Measurements from ENCODE around the gene TUBG2.
"Not testable (repeated sequence)": the region's sequence is repeated elsewhere in the genome, so short reads cannot be mapped to it uniquely, and the experiment has no call there.

Gene TUBG2

DNA sequence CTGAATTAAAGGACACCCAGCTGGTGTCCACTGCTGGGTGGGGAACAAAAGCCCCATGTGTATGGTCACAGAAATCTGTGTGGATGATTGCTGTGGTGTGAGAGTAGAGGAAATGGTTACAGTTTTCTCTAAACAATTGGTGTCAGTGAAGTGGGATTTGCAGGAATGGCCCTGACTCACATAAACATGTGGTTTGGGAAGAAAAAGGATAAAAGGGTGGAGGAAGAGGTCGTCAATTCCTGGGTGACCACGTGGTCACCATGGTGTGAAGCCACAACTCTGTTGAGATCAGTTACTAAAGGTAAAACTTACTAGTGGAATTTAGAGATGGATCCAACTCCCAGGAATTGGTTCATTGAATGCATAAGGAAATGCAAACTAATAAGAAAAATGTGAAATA lies 3.6 kb upstream of the TUBG2 start:
- no peak for DNase-seq

DNA sequence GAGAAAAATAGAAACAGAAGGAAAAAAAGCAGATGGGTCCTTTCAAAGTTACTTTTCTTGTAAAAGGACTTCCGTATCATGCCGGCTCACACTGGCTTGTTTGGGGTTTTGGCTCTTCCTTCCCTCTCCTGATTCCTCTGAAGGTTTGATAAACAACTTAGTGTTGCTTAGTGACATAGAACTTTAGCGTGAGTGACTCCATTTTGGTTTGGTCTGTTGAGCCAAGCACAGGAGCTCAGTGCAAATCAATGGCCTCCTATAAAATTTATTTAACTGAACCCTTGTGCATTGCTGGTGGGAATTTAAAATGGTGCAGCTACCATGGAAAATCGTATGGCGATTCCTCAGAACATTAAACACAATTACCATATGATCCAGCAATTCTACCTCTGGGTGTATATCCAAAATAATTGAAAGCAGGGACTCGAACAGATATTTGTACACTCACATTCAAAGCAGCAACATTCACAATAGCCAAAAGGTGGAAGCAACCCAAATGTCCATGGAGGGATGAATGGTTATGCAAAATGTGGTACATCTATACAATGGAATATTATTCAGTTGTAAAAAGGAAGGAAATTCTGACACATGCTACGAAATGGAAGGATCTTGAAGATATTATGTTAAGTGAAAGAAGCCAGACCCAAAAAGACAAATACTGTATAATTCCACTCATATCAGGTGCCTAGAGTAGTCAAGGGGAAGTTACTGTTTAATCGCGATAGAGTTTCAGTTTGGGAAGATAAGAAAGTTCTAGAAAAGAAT lies 1.1 kb upstream of the TUBG2 start:
- DNase-seq = no peak

DNA sequence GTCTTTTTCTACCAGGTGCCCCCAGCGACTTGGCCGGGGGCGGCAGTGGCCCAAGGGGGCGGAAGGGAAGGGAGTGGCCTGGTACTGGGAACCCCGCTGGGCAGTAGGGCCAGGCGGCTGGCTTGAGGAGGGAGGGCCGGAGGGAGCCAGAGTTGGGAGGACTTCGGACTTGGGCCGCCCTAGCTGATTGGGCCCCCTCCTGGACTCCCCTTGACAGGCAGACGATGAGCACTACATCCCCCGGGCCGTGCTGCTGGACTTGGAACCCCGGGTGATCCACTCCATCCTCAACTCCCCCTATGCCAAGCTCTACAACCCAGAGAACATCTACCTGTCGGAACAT lies 819 bp downstream of the TUBG2 start:
- DNase-seq = not testable (repeated sequence)

DNA sequence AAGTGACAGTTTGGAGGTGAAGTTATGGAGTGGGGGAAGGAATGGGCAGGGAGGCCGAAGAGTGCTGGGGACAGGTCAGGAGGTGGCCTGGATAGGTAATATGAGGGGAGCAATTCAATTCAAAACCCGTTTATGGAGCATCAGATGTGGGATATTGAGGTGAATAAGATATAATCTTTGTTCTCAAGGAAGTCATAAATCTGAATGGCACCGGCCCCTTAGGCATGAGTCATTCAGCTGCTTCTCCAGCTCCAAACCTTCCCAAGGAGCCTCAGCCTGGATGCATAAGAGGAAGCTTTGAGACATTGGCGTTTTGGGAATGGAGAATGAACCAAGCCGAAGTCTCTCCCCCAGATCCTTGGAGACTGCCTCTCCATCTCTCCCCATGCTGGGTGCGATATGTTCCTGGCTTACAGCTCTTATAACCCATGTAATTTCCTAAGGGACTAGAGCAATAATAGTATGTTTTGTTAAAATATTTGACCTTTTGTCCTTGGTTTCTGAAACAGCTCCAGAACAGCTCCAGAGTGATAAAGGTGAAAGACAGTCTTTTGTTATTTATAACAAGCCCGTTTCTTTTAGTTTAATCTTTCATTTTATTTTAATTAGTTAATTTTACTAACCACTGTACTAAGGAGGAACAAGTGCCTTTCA lies 1.7 kb downstream of the TUBG2 start:
- no peak for DNase-seq

DNA sequence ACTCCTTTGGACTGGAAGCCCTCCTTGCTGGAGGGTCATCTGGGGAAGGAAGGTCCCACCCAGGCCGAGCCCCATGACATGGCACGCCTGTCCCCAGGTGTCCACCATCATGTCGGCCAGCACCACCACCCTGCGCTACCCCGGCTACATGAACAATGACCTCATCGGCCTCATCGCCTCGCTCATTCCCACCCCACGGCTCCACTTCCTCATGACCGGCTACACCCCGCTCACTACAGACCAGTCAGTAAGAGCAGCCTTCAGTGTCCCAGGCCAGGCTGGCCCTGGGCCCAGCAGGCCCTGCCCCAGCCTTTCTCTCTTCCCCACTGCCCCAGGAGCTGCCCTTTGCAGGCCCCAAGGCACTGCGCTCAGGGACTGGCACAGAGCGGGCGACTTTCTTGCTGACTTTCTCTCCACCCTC lies 6.5 kb downstream of the TUBG2 start:
- DNase-seq = no peak

DNA sequence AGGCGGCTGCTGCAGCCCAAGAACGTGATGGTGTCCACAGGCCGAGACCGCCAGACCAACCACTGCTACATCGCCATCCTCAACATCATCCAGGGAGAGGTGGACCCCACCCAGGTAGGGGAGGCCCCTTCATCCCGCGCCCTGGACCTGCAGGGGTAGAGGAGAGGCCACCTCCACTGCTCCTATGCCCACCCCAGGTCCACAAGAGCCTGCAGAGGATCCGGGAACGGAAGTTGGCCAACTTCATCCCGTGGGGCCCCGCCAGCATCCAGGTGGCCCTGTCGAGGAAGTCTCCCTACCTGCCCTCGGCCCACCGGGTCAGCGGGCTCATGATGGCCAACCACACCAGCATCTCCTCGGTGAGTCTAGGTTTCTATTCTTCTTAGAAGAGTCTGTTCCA lies 7.0 kb downstream of the TUBG2 start:
- DNase-seq = not testable (repeated sequence)

DNA sequence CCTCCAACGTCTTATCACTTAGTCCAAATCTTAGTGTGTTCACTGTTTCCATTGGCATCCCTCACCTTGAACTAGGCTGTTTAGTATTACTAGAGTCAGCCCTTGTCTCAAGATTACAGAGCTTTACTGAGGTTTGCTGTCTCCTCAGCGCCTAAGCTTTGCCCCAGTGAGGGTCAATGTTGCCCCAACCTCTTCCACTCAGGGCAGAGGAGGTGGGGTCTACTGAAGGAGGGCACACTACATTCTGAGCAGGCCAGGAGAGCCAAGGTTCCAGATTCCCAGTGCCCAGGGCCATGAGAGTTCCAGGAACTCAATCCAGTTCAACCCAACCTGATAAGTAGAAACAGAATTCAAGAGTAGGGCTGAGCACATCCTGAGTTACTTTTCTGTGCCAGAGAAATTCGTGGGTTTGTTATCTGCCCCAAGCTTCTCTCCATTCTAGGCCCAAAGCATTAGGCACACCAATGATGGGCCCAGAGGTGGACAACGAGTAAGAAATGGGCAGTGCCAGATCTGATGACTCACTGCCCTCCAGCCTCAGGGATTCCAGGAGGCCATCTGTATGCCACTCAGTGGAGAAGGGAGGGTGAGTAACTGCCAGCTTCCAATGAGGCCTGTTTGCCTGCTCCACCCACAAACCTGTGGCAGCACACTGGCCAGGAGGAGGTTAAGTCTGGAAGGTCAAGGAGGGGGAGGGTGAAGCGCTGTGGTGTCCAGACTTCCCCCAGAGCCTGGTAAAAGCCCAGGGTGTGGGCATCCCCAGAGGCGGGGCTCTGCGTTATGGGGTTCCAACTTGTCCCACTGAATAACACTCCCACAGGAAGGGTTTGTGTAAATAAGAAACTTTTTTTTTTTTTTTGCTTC lies 8.2 kb downstream of the TUBG2 start:
- DNase-seq = no peak

DNA sequence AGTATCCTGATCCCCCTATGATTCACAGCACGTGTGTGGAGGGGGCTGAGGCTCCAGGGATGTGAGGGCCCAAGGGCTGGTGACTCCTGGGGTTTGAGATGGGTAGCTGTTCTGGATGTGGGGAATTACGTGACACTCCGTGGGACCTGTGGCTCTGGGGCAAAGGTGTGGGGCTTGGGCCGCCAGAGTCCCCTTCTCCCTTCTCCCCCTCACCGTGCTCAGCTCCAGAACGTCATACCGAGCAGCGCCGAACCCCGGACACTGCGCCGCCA lies 10.6 kb downstream of the TUBG2 start:
- DNase-seq = no peak

DNA sequence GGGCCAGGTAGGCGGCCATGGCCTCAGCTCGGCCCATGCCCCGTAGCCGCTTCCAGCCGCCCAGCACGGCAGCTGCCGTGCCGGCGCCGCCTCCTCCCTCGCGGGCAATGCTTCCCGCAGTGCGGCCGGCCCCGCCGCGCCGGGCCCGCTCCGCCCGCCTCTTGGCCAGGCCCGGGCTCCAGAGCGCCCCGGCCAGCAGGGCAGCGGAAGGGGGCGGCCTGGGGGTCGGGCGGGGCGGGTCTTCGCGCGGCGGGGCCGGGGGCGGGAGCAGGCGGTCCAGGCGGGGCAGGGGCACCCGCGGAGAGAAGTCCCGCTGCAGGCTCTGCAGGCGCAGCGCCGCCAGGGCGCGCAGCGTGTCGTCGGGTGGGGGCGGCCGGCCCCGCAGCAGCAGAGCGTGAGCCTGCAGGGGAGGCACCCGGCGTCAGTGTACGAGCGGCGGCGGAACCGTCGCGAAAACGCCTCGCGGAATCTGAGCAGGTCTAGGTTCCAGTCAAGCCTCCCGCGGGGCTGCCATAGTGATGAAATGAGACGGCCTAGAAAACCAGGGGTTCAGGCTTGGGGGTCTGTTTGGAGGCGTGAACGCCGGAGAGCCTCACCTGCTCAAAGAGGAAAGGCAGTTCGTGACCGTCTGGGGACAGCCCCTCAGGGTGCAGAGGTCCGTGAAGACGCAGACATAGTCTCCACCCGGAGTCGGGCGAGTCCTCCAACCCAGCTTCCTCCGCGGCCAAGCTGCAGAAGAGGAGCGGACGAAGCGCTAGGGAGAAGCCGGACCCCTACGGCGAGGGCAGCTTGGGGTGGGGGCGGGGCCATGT lies 11.1 kb downstream of the TUBG2 start:
- peak in 4 of 5 experiments; percentile 31 to 68 (median 45) for DNase-seq

DNA sequence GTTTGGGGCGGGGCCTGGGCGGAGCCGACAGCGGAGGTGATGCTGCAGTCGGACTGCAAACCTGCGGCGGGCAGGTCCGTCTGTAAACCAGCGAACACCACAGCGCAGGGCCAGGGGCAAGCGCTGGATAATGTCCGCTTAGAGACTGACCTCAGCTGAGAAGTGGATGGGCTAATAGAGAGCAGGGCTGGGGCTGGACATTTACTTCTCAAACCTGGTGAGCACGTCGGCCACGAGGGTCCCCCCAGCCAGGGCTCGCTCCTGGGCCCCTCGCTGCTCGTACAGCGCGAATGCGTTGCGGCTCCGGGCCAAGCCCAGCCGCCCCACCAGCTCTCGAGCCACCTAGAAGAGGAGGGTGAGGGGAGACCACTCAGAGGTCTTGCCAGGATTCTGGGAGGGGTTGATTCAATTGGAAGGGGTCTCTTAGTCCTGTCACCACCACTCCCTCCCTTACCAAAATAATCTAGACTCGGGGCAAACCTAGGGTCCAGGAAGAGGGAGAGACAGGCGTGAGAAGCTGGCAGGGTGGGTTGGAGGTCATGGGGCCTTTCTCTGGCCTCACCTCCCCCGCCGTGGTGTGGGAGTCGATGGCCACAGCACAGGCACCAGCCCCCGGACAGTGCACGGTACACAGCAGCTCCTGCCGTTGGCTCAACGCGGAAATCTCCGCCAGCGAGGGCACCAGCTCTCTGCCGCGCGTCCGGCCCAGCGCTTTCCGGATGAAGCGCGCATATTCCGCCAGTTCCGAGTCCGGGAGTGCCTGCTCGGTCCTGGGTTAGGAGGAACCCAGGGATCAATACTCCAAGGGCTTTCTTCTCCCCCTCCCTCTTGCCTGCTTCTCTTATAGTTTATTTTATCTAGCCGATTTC lies 11.9 kb downstream of the TUBG2 start:
- peak in 1 of 5 experiments; percentile 28 for DNase-seq

DNA sequence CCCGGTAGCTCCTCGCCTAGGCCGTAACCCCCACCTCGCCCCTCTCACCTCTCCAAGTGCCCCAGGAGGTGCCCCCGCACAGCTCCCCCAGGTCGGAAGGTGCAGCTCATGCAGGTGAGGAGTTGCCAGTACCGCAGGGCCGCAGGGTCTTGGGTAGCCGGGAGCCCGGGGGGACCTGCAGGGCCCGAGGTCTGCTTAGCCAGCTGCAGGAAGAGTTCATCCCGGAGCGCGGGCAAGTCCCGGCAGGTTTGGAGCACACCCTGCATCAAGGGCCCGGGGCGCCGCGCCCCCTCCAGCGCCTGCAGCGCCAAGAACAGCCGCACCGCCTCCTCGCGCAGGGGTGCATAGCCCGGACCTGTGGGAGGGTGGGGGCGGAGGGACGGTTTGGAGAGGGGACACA lies 13.0 kb downstream of the TUBG2 start:
- no peak for DNase-seq

DNA sequence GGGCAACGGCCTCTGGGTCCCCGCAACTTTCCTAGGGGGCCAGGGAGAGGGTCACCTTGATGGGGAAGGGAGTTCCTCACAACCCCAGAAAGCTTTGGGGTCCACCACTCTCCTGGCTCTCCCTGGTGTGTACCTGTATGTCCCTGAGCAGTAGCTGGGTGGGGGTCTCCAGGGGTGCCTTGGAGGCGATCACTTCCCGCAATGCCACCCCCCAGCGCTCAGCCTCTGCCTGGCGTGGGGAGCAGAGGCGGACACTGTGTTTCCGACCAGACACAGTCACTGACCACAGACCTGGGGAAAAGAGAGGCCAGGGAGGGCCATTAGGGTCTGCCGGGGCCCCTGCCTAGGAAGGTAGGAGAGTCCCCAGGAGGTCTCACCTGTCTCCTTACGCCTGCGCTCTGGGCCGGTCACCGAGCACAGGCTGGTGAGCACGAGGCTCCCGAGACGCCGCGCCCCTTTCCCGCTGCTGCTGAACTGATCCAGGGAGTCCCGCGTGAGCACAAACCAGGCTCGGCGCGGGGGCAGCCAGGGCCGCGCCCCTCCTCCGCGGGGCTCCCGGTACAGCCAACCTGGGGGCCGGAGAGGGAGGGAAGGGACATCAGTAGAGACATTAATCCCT lies 14.3 kb downstream of the TUBG2 start:
- DNase-seq = no peak

DNA sequence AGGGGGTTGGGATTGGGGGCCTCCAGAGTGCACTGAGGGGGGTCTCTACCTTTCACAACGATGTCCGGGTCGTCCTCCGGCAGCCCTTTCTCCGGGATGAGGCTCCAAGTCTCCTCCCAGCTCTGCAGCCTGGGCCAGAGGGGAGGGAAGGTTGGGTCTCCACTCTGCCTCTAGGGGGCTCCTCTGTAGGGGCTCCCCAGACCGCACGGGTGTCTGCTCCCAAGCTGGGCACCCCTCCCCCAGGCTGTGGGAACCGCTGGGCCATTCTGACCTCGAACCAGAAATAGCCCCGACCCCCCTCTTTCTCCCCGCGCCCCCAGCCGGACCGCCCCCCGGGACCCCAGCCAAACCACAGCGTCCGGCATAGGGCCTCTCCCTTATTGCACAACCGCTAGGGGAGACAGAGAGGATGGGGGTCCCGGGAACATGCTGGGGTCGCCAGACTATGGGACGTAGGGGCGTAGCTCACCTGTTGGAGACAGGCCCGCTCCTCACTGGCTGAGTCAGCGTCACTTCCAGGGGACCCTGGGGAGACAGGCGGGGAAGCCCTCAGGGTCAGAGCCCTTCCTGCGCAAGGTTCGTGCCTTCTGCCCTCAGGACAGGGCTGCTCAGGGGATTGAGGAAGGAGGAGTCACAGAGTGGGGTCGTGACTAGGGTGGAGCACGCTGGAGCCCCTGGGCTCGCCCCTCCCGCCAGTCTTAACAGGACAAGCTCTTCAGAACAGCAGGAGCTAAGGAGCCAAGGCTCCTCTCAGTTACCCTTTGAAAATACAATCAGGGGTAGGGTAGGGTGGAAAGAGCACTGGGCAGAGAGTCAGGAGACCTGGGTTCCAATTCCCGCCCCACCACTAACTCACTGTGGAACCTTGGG lies 15.0 kb downstream of the TUBG2 start:
- DNase-seq = no peak

DNA sequence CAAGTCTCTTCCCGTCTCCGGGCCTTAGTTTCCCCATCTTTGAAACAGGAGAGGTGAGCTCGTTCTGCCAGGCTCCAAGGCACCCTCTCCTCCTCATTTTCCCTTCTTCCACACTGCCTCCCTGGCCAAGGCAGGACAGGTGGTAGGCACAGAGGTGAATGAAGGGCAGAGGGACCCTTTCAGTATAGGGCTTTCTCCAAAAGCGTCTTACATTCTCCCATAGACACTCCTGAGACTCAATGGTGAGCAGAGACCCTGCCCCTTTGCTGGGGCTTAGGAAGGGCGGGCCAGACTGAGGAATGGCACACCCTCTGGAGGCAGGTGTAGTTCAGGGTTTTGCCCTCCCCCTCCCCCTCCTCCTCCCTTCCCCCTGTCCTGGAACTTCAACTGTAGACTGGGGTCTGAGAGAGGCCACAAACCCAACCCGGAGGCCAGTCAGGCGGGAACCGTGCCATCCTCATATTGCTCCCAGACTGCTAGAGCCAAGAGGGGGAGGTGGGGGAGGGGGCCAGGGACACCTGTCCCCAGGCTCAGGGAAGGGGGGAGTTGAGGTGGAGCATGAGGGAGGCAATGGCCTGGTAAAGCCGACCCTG lies 15.8 kb downstream of the TUBG2 start:
- no peak for DNase-seq

DNA sequence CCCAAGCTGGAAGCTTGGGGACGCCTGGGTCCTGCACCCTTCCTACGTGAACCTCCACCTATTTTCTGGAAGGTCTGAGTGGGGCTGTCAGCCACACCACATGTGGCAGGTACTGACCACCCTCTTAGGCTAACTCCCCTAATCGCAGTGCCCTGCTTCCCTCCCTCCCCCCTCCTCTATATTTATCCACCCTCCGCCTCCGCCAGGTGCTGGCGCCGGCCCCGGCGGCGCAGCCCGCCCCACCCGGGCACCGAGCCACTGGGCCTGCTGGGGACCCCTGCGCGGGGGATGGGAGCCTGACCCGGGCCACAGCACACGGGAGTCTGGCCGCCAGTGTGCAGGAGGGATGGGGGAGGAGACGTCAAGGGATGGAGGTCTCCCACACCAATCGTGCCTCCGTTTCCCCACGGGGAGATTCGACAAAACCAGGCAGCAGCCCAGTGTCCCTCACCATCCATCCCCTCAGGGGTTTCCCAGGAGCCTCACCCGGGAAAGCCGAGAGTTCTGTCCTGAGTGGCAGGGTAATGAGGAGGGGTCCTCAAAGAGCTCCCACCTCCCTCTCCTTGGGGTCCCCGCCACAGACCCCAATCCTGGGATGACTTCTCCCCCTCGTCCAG lies 16.4 kb downstream of the TUBG2 start:
- no peak for DNase-seq

DNA sequence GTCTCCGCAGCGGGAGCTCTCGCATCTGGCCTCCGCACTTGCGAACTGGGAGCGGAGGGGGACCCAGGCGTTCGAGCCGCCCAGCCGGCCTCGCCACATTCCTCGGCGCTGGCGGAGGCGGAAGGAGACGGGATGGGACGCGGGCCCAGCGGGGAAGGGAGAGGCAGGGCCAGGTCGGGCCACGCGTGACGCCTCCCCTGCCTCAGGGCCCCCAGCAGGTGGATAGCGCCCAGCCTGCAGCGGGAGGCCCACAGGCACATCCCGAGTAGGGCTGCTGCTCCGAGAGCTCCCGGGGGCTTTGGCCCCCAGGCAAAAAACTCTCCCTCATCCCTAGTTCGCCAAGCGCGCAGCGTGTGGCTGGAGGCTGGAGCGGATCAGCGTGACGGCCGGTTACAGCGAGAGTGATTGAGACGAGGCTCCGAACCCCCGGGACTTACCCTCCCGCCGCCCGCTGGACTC lies 16.9 kb downstream of the TUBG2 start:
- DNase-seq = no peak

DNA sequence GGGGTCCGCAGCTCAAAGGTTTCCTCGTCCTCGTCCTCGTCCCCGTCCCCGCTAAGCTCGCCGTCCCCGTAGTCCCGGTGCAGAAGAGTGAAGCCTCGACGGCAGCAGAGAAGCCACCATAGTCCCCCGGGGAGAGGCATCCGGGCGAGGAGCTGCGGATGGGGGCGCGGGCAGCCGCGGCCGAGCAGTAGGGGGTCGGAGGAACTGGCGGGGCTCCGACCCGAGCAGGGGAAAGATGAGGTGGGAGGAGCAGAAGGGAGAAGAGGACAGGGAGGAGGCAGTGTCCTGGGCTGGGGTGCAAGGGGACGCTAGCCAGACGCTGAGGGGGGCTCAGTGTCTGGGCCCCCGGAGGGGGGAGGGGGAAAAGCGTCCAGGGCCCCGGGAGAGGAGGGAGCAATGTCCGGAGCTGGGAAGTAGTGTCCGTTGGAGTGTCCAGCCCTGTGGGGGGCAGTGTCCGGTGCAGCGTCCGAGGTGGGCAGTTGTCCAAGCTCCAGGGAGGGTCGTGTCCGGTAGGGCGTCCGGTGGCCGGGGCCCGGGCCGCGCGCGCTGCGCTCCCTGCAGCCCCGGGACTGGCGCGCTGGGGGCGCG lies 17.4 kb downstream of the TUBG2 start, which contains the start of gene PLEKHH3:
Gene PLEKHH3, minus strand, starts transcription at position 571 of the 588 bp plus-strand sequence. Its CDS starts 431 bp downstream, at position 140.
- DNase-seq = peak in 1 of 5 experiments; percentile 45

DNA sequence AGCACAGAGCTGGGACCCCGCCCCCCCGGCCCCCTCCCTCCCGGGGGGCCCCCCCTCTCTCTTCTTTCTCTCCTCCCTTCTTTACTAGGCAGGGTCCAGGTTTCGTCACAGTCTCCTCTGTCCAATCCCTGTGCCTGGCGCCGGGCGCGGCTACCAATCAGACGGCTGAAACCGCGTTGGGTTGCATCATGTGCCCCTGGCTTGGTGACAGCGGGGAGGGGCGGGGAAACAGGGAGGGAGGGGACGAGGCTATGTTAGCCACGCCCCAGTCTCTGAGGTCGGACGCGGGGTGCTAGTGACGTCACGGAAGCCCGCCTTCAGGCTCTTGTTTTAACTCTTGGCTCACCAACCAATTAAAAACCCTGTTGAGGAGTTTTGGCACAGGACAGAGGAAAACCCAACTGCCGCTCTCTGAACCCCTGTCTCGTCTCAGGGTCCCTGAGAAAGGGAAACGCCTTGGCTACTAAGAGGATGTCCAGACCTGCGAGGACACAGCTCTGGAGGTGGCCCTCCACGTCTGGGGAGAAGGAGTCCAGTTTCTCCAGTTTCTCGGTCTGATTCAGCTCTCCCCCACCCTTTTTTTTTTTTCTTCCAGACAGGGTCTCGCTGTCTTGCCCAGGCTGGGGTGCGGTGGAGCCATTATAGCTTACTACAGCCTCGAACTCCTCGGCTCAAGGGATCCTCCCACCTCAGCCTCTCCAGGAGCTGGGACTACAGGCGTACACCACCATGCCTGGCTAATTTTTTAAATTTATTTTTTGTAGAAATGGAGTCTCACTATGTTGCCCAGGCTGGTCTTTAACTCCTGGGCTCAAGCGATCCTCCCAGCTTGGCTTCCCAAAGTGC lies 18.2 kb downstream of the TUBG2 start:
- DNase-seq = peak; percentile 92 to 99 (median 99)
